T-helper 2 cell (primary cell): ENCODE results near the gene CDC5L.

Experiments used
- DNase-seq, 5 experiments: peaks; one replicate each; pipeline versions ENCODE4 v3.0.0 to v3.0.0-alpha.2; 2012 to 2022

CDC5L gene

DNA sequence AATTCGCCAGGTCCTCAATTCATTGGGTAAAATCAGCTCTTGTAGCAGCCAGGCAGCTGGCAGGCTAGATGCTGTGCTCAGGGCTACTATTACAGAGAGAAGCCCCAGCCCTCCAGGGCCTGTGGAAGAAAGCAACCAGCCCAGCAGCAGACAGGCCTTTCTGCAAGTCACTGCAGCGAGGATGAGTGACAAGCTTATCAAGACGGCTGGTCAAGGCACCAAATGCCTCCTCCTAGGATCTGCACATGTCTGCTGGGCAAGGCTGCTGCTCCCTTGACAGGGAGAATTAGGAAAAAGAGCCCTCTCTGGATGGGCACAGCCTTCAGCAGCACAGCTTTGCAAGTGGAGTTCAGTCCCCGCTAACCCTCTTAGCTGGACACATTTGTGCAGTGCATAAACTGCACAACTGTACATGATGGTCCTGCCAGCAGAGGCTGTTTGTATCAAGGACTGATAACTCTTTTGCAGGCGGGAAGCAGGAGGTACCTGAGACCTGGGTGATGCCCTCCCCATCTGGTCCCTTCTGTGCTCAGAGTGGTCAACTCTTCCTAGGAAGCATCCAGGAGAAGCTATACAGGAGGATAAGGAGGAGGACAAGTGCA lies 89.9 kb downstream of the CDC5L start:
- DNase-seq, result no peak

DNA sequence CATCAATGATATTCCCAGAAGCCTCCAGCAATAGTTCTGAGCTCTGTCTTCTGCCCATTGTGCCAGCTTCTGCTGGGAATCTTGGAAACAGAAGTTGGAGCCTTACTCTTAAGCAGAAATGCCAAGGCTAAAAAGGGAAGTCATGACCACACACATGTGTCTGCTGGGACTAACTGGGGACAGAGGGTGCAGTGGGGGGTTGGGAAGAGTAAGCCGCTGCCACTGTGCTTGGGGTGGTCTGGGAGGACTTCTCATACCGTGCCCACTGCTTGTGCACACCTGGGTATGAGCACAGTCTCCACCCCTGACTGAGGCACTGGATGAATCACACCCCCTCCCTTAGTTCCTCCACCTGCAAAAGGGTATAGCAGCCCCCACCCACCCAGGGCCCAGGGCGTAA lies 90.7 kb downstream of the CDC5L start:
- no peak for DNase-seq

DNA sequence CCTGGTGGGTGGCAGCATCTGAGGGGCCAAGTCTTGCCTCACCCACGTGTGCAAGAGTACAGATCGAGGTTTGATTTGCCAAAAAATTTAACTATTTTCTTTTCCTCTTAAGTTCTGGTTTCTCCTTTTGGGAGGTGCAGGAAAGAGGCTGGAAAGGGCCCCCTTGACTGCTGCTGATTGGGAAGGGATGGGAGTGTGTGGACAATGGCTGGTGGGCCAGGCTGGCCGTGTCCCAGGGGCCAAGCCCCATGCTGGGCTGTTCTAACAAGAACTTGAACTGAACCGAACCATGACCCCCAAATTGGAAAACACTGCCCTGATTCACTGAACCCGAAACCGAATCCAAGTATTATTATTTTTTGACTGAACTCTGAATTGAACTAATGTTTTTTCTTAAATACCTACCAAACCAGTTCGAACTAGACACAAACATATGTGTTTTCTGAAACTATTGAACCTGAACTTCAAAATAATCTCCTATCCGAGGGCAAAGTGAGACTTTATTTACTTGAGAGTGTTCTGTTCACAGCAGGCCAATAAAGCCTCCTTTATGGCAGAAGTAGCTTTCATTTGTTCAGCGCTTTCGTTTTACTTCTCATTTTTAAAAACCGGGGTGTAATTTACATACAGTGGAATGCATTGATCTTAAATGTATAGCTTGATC lies 91.2 kb downstream of the CDC5L start:
- no peak for DNase-seq

DNA sequence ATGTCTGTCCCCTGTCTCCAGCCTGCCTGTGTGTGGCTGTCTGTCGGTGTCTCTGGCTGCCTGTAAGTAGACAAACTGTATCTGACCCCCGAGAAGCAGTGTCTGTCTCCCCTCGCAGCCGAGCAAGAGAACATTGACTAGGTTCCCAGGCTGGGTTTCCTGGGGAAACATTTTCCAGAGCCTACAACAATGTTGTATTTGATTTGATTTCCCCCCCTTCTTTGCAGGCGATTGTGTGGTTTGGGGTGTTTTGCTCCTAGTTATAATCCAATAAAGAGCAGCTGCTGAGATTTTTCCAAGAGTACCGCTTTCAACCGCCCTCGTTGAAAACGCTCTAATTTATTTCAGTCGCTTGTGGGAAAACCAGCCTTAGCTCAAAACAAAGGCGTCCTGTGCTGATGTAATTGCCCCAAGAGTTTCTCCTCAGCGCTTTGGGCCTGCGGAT lies 92.6 kb downstream of the CDC5L start:
- DNase-seq, result no peak

DNA sequence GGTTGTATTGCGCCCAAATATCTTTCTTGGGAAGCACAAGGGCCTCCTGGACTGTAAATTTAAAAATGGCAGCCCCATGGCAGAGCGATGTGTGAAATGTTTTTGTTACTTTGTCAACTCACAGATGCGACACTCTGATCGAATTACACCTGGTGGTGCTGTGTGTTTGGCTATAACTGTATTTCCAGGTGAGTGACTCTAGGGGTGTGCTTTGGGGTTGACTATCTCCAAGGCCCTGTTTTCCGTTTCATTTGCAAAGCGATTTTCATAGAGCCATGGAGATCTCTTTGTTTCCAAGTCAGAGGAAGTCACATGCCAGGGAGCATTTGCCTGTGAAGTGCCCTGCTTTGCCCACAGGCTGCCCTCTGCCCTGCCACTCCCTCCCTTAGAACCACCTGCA lies 93.5 kb downstream of the CDC5L start:
- no peak for DNase-seq

DNA sequence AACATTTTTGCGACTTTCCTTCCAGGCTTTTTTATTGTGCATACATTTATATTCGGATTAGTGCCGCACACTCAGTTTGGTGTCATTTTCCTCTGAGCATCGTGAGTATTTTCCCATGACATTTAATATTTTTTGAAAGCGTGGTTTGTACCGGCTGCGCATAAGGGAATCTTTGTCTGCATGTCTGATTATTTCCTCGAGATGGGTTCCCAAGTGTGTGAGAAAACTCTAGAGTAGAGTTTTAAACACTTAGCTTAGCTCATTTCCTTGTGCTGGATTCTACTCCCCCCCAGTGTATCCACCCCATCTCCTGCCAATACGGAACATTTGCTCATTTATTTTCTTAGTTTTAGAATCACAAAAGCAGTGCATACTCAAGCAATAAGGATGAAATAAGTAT lies 94.3 kb downstream of the CDC5L start:
- DNase-seq, result no peak

DNA sequence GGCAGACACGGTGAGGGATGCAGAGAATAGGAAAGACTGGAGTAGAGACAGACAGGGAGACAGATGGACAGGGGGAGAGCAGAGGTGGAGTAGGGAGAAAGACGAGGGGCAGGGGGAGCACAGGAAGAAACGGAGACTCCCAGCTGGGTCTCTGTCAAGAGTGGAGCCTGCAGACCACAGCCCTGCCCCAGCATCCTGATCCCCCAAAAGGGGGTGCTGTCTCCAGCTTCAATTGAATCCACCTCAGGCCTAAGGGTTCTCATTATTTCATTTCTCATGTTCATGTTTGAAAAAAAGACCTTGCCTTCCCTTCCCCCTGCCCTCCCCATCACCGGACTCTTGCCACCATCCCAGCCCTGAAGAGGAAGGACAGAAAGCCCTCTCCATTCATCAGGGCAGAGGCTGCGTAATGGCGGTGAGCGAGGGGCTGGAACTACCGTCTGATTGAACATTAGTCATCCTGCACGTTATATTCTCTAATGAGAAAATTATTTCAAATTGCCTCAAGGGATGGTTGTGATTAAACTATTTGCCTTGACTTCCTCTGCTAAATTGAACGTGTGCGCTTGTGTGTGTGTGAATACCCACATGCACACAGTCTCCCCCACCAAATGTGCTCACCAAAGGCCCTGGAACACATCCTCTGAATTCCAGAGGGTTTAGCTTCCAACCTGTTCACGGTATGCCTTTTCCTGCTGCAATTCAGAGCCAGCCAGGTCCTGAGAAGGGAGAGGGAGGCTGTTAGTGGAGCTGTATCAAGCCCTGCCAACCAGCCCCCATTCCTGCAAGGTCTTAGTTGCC lies 98.3 kb downstream of the CDC5L start:
- no peak for DNase-seq

DNA sequence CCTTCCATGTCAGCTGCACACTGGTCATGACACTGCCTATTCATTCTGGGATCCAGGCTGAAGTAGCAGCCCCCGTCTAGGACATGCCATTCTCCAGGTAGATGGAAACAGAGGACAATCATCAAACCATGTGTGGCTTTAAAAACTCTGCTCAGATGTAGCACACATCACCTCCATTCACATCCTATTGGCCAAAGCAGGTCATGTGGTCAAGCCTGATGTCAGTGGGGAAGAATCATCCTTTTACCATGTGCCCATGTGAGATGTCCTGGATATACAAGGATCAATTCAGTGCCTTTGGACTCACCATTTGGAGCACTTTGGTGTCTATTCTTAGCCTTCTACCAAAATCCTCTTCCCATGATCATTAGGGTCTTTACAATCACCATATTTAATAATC lies 99.5 kb downstream of the CDC5L start:
- no peak for DNase-seq

DNA sequence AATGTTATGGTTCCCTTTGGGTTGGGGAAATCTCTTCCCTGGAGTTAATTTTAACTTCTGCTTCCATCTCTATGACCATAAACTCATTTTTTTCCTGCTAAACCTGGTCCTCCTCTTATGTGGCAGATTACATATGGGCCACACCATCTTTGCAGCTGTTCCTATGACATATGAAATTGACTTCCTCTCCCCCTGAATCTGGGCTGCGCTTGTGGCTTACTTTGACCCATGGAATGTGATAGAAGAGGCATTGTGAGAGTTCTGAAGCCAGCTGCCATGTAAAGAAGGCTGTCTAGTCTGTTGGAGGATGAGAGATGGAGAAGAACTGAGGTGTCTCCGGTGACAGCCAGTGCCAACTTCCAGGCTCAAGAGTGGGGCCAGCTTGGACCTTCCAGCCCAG lies 100.1 kb downstream of the CDC5L start:
- DNase-seq, result no peak

DNA sequence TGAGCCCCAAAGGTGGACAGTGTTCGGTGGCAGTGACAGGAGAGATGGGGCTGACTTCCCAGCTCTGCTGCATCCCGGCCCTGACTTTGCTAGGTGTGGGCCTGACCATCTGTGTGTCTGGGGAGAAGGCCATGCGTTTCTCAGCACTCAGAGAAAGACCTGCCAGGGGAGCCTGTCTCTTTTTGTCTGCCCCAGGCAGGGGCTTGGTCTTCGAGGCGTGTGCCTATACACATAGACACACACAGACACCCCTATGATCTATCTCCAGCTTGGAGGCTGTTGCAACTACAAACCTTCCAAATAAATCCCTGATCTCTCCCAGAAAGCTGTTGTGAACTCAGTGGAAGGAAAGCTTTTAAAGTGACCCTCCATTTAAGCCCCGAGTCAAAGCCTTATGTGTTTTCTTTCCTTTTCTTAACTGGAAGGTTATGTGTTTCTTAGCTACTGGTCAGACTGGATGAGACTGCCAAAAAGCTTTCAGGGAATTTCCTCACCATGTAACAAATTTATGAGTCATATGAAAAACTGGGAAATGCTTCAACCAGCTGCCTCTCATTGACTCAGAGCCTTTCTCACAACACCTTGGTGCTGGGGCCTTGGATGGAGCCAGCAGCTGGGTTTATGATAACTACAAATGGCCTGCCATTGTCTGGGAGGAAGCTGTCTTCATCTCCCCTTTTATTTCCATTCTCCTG lies 102.6 kb downstream of the CDC5L start:
- no peak for DNase-seq

DNA sequence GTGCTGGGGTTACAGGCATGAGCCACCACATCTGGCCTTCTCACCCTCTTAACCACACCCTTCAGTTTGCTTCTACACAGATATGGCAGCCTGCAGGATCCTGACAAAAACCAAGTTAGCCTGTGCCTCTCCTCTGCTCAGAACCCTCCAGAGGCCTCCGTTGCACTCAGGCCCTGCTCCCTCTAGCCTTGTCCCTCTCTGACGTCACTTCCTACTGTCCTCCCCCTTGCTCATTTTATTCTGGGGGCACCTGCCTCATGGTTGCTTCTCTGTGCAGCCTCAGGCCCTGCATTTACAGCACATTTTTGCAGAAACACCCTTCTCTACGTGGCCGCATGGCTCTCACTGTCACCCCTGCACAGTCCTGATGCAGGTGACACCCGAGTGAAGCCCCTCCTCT lies 105.6 kb downstream of the CDC5L start:
- DNase-seq, result no peak

DNA sequence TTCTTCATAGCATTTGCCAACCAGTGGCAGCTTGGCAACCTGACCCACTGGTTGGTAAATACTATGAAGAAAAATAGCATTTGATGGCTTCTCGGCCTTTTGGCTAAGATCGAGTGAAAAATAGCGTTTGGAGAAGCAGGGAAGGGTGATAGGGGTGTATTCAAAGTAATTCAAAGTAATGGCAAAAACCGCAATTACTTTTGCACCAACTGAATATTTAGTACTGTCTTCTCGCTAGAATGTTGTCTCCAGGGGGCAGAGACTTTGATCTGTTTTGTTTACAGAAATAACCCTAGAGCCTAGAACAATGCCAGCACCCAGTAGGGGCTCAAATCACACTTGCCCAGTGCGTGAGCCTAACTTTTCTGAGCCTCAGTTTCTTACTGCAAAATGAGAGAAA lies 106.1 kb downstream of the CDC5L start:
- no peak for DNase-seq

DNA sequence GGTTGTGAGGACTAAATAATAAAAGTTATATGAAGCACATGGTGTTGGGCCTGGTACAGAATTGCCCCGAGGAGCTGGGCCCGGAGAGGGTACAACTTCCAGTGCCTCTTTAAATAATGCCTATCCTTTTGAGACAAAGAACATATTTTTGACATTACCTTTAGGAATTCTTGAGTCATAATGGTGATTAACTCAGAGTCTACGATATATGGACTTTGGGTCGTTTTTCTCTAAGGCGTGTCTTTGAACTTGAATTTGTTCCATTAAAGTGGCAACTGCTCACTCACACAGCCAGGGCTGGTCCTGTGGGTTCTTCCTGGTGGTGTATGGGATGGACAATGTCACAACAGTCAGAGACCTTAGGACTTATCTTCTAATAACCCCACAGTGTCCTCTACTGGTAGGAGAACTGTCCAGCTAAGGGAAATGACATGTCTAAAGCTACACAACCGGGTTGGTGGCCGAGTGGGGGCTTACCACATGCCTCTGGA lies 106.5 kb downstream of the CDC5L start:
- no peak for DNase-seq

DNA sequence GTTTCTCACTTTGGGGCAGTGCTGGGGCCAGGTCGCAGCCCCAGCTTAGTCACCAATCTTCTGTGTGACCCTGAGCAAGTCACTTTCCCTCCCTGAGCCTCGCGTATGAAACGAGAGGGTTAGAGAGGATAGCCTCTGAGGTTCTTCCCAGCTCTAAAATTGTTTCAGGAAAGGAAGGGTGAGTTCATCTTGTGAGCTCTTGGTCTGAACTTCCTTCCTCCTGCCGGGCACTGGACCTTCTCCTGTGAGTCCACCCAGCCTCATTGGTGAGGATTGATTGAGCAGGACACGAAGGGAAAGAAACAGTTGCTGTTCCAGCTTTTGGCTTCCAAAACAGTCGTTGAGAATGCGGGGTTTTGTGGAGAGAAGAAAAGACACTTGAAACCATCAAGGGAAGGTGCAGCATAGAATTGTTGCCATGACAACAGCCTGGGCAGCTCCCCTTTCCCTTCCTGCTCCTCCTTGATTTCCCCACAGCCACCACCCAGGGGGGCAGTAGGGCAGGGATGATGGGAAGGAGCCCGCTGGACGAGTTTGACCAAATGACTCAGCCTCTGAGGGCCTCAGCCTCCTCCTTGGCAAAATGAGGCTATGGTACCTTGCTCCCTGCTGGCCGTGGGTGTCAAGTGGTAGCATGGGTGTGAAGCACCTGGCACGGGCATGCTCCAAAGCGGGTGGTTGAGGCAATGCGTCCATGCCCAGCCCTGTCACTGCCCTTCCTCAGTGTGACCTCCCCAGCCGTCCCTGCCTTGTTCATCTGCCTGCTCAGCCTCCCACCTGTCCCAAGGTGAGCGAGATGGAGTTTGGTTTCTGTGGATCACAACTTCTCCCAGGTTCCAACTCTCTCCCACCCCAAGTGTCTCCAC lies 107.8 kb downstream of the CDC5L start:
- no peak for DNase-seq

DNA sequence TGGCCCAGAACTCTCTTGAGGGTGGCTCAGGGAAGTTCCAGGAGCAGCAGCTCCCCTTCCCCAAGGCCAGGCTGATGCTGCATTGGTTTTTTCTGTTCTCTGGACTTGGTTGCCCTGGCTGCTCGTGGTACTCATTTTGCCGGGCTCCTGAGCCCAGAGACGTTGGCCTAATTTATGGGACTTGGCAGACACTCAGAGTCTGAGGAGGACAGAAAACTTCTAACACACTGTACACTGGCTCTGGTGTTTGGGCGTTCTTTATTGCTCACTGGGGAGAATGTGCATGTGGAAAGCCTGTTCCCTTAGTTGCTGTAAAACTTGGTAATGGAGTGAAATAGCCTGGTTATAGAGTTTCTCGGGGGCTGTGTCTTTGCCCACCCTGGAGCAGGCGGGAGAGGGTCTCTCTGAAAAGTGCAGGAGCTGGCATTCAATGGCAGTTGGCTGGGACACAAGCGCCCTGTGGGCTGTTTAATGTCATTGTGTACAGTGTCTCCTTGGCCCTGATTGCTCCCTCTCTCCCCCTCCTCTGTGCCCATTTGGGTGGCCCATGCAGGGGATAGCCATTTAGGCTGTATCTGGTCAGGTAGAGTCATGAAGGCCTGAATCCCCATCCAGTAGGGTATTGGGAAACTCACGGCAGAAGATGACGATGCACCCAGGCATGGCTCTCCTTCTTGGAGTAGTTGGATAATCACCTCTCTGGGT lies 109.3 kb downstream of the CDC5L start:
- no peak for DNase-seq

DNA sequence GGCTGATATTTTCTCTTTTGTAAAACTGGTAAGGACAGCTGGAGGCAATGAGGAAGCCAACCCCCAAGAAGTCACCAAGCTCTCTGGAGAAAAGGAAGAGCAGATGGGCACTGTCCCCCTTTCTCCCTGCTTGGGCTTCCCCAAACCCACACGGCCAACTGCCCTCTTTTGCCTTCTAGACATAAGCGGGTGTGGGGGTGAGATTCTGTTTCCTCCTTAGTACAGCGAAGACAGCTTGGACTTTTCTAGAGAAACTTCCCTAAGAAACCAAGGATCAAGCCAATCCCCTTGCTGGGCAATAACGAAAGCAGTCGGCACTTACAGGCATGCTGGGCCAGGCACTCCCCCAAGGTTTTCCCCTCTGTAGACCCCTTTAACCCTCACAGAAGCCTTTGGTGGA lies 110.3 kb downstream of the CDC5L start:
- no peak for DNase-seq

DNA sequence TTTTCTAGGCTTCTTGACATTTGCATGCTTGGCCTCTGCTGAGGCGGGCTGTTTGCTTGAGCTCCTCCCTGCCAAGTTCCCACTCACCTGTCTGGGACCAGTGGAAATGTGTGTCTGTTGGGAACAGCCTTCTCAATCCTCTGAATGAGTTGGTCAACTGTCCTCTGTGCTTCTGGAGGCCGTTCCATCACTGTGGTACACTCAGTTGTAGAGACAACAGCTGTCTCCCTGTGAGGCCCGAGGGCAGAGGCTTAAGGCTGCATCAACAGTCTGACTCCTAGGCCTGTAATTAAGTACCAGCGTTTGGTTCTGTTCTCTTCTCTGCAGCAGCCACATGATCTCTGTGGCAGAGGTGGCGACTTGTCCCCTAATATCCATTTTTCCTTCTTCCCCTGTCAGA lies 110.9 kb downstream of the CDC5L start:
- no peak for DNase-seq

DNA sequence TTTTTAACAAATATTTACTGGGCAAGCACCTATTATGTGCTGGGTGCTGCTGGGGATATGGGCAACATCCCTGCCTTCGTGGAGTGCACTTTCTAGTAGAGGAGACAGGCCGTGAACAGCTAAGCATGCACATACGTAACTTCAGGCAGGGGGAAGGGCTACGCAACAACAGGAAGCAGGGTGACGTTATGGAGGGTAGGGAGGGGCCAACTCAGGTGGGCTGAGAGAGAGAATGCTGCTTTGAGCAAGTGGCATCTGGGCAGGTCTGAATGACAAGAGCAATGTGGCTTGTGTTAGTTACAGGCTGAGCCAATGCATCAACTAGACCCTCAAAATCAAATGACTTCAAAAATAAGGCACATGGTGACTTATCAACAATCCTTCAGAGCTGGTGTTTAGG lies 112.1 kb downstream of the CDC5L start:
- no peak for DNase-seq
